Activated CD4-positive, alpha-beta T cell treated with anti-CD3 and anti-CD28 coated beads, Interleukin-10, Interleukin-2, amounts not matched to agents 100 ng/mL and 50 ng/mL, durations not matched to agents 16 hours and 8 hours (primary cell): ENCODE measurements around the gene LMNA.
A peak's percentile ranks its signal among the peaks of the same experiment; 100 is the strongest.
"Not testable (repeated sequence)": the region's sequence is repeated elsewhere in the genome, so short reads cannot be mapped to it uniquely, and the experiment has no call there.

ENCODE experiments used
- DNase-seq: peaks from one replicate; pipeline ENCODE4 v3.0.0-alpha.2; 2020

LMNA gene

GRCh38 chr1:156122519-156123355 is 8.2 kb downstream of the LMNA start:
- no peak for DNase-seq

- DNase-seq, result peak; percentile 64
Measured at GRCh38 chr1:156123356-156124196, 9.1 kb downstream of the LMNA start.

GRCh38 chr1:156124557-156125483 is 10.3 kb downstream of the LMNA start:
- peak; percentile 75 for DNase-seq

GRCh38 chr1:156125544-156125943 is 11.0 kb downstream of the LMNA start:
- DNase-seq, result not testable (repeated sequence)

- peak; percentile 87 for DNase-seq
Measured at GRCh38 chr1:156126043-156126629, 11.6 kb downstream of the LMNA start.

- DNase-seq, result peak; percentile 98
Measured at GRCh38 chr1:156126630-156127534, 12.4 kb downstream of the LMNA start.

GRCh38 chr1:156128308-156128653 is 13.8 kb downstream of the LMNA start:
- DNase-seq, result no peak

- DNase-seq, result no peak
Measured at GRCh38 chr1:156128654-156129597, 14.4 kb downstream of the LMNA start.

GRCh38 chr1:156129687-156130577 is 15.4 kb downstream of the LMNA start:
- DNase-seq, result peak; percentile 85

GRCh38 chr1:156130578-156130942 is 16.0 kb downstream of the LMNA start:
- no peak for DNase-seq

GRCh38 chr1:156134716-156135435 is 20.4 kb downstream of the LMNA start:
- no peak for DNase-seq

- DNase-seq, result no peak
Measured at GRCh38 chr1:156135930-156136871, 21.7 kb downstream of the LMNA start.

- no peak for DNase-seq
Measured at GRCh38 chr1:156136970-156137483, 22.5 kb downstream of the LMNA start.

GRCh38 chr1:156138458-156138867 is 24.0 kb downstream of the LMNA start:
- no peak for DNase-seq

GRCh38 chr1:156140879-156141707 is 26.6 kb downstream of the LMNA start:
- peak; percentile 53 for DNase-seq
